GM12878 (cell line): ENCODE measurements around the gene HMGN1. TPM values are rescaled to one million over a fixed set of nuclear protein-coding genes. Genes with fewer than 3 reads are reported as not detected.

ENCODE experiments used
- ATF3 ChIP-seq: IDR thresholded peaks from 2 replicates; pipeline ENCODE4 v1.6.1; 2011; ENCODE audit warnings: low read depth, mild to moderate bottlenecking, low read length, moderate library complexity, borderline replicate concordance; ENCODE audit errors: extremely low read depth
- BCLAF1 ChIP-seq: fragments of 450-650 bp; IDR thresholded peaks from 2 replicates; pipeline ENCODE4 v1.6.1; 2017; ENCODE audit warnings: antibody characterized with exemption, mild to moderate bottlenecking, moderate library complexity
- CHD2 ChIP-seq: IDR thresholded peaks from 2 replicates; pipeline ENCODE4 v1.6.1; 2011; ENCODE audit warnings: low read depth, low read length, improper control_type of control experiment, borderline replicate concordance
- CREB1 ChIP-seq: IDR thresholded peaks from 2 replicates; pipeline ENCODE4 v1.6.1; 2012; ENCODE audit warnings: low read depth, mild to moderate bottlenecking, inconsistent platforms
- CREM ChIP-seq: IDR thresholded peaks from 2 replicates; pipeline ENCODE4 v1.6.1; 2014; ENCODE audit warnings: antibody characterized with exemption, low read depth
- CTCF ChIP-seq, 3 experiments: IDR thresholded peaks in 2 of 3; conservative IDR thresholded peaks in 1 of 3; 2 replicates each; pipeline ENCODE4 v1.5.1; 2011; ENCODE audit warnings: low read depth in 3 of 3, low read length in 3 of 3, mild to moderate bottlenecking in 3 of 3, control low read depth in 2 of 3, moderate library complexity in 2 of 3, inconsistent platforms in 1 of 3, mixed read lengths in 1 of 3; ENCODE audit not compliant: control insufficient read depth in 2 of 3, insufficient read depth in 1 of 3; ENCODE audit errors: extremely low read depth in 1 of 3
- E4F1 ChIP-seq: fragments of 450-650 bp; IDR thresholded peaks from 2 replicates; pipeline ENCODE4 v1.6.1; 2018; ENCODE audit warnings: borderline replicate concordance, mild to moderate bottlenecking; ENCODE audit not compliant: partially characterized antibody
- EGR1 ChIP-seq, 2 experiments: IDR thresholded peaks; 1 replicate in 1 of 2; 2 replicates in 1 of 2; pipeline ENCODE4 v1.6.1; 2011 to 2012; ENCODE audit warnings: low read depth in 2 of 2, low read length in 2 of 2, borderline replicate concordance in 1 of 2, mild to moderate bottlenecking in 1 of 2, moderate library complexity in 1 of 2
- FOXM1 ChIP-seq: IDR thresholded peaks from 2 replicates; pipeline ENCODE4 v1.6.1; 2012; ENCODE audit warnings: low read depth, mild to moderate bottlenecking, inconsistent platforms, low read length, moderate library complexity
- GABPA ChIP-seq: IDR thresholded peaks from 2 replicates; pipeline ENCODE4 v1.6.1; 2014; ENCODE audit warnings: antibody characterized with exemption, low read depth, mild to moderate bottlenecking, inconsistent platforms
- GATAD2B ChIP-seq: fragments of 450-650 bp; conservative IDR thresholded peaks from 2 replicates; pipeline ENCODE4 v1.6.1; 2017; ENCODE audit warnings: low read depth, mild to moderate bottlenecking, moderate library complexity
- HDGF ChIP-seq: fragments of 450-650 bp; IDR thresholded peaks from 2 replicates; pipeline ENCODE4 v1.6.1; 2016; ENCODE audit warnings: antibody characterized with exemption
- KAT2A ChIP-seq: conservative IDR thresholded peaks from 2 replicates; pipeline ENCODE4 v1.6.1; 2011; ENCODE audit warnings: low read depth, low read length; ENCODE audit not compliant: control insufficient read depth
- LARP7 ChIP-seq: fragments of 450-650 bp; IDR thresholded peaks from 2 replicates; pipeline ENCODE4 v1.6.1; 2017; ENCODE audit warnings: mild to moderate bottlenecking
- POLR2A ChIP-seq: IDR thresholded peaks from 2 replicates; pipeline ENCODE4 v1.6.1; 2011; ENCODE audit warnings: low read depth, mild to moderate bottlenecking, low read length
- POLR2AphosphoS2 ChIP-seq: IDR thresholded peaks from 2 replicates; pipeline ENCODE4 v1.6.1; 2011; ENCODE audit warnings: low read depth, mild to moderate bottlenecking, low read length, improper control_type of control experiment, moderate library complexity
- RBBP5 ChIP-seq: fragments of 200-600 bp; sonication (generic); conservative IDR thresholded peaks from 2 replicates; pipeline ENCODE4 v1.6.1; 2016
- RELA ChIP-seq: fragments of 450-650 bp; IDR thresholded peaks from 2 replicates; pipeline ENCODE4 v1.8.0; 2014; ENCODE audit warnings: borderline replicate concordance; ENCODE audit not compliant: partially characterized antibody
- RFX5 ChIP-seq: IDR thresholded peaks from 2 replicates; pipeline ENCODE4 v1.6.1; 2011; ENCODE audit warnings: low read depth, low read length, improper control_type of control experiment
- TBL1XR1 ChIP-seq: IDR thresholded peaks from 2 replicates; pipeline ENCODE4 v1.6.1; 2012; ENCODE audit warnings: low read depth, low read length, improper control_type of control experiment
- polyA plus RNA-seq, 11 experiments: library from polyadenylated mRNA; depleted of rRNA in 4 of 11; unstranded in 6 of 11; stranded (reverse) in 5 of 11; fragments of >200 nt; fragmentation: Nextera tagmentation in 4 of 11; fragmentation: Illumina TruSeq in 1 of 11; extraction: Ambion mirVana in 4 of 11; extraction: Trizol in 1 of 11; gene quantifications; 1 replicate in 1 of 11; 2 replicates in 10 of 11; pipeline versions ENCODE4 v1.2.1 to v1.2.3, GENCODE V29; 2011 to 2016; ENCODE audit warnings: inconsistent platforms in 2 of 11, missing spikeins in 2 of 11, low read depth in 1 of 11
- total RNA-seq, 4 experiments: library from RNA; depleted of rRNA in 3 of 4; stranded (reverse); fragments of >200 nt in 3 of 4; fragmentation: Illumina TruSeq in 1 of 4; extraction: Trizol in 1 of 4; gene quantifications; 2 replicates each; pipeline versions ENCODE4 v1.2.1 to v1.2.3, GENCODE V29; 2013 to 2021
- TF ChIP-seq, protein P1 (sequence below): fragments of 450-650 bp; IDR thresholded peaks from 2 replicates; pipeline ENCODE4 v1.6.1; 2016; ENCODE audit warnings: mild to moderate bottlenecking

Gene HMGN1
- total and polyA plus RNA-seq, 10 of the 15 experiments (the other 5 are each of a cell fraction or from before 2014, with no cell fraction given): 120 to 798 (median 396) TPM

- TF ChIP-seq RFX5 (no peak), E4F1 (no peak), CTCF (IDR thresholded peaks at IDR 0.05 in 2 of 3, conservative IDR thresholded peaks at IDR 0.05 in 1 of 3; ENCODE audit: control insufficient read depth in 2 of 3, extremely low read depth in 1 of 3, insufficient read depth in 1 of 3, low read depth in 3 of 3, low read length in 3 of 3) (no peak), RBBP5 (no peak), CREM (peak; percentile 92), POLR2AphosphoS2 (0 out of 2 replicates have a peak, but pooled peaks have one; percentile 61), KAT2A (no peak), LARP7 (peak; percentile 48; the same call in 1 of the 2 replicates), TBL1XR1 (no peak), EGR1 (IDR thresholded peaks at IDR 0.05; ENCODE audit: borderline replicate concordance in 1 of 2, low read depth in 2 of 2, low read length in 2 of 2) (peak in 1 of 2 experiments; percentile 68; a peak in 1 of 3 replicates), POLR2A (peak; percentile 92), GABPA (peak; percentile 75), RELA (no peak), BCLAF1 (no peak), CHD2 (peak; percentile 68; the same call in 1 of the 2 replicates), CREB1 (peak; percentile 90), FOXM1 (no peak), ATF3 (no peak), HDGF (peak; percentile 55; the same call in 1 of the 2 replicates), GATAD2B (peak; percentile 72; the same call in 1 of the 2 replicates)
- TF ChIP-seq, protein P1, sequence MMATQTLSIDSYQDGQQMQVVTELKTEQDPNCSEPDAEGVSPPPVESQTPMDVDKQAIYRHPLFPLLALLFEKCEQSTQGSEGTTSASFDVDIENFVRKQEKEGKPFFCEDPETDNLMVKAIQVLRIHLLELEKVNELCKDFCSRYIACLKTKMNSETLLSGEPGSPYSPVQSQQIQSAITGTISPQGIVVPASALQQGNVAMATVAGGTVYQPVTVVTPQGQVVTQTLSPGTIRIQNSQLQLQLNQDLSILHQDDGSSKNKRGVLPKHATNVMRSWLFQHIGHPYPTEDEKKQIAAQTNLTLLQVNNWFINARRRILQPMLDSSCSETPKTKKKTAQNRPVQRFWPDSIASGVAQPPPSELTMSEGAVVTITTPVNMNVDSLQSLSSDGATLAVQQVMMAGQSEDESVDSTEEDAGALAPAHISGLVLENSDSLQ: 0 out of 2 replicates have a peak, but pooled peaks have one; percentile 18
Observed at GRCh38 chr21:39349211-39350093, 564 bp upstream of the HMGN1 start (continued).
